NB4 (cell line): ENCODE results near the gene TCOF1.

Source experiments
- CTCF ChIP-seq: IDR thresholded peaks from one replicate; pipeline ENCODE4 v1.5.1; 2012; ENCODE audit warnings: low read depth, low read length
- MAX ChIP-seq: IDR thresholded peaks from 2 replicates; pipeline ENCODE4 v1.6.1; 2011; ENCODE audit warnings: low read depth, low read length
- MYC ChIP-seq: IDR thresholded peaks from 2 replicates; pipeline ENCODE4 v1.6.1; 2011; ENCODE audit warnings: low read depth, low read length
- POLR2A ChIP-seq: IDR thresholded peaks from 2 replicates; pipeline ENCODE4 v1.6.1; 2011; ENCODE audit warnings: mild to moderate bottlenecking; ENCODE audit not compliant: insufficient read length; ENCODE audit errors: extremely low read depth

GRCh38 chr5:150428106-150428876, 70.8 kb downstream of the TCOF1 start:
- TF ChIP-seq CTCF (no peak), MYC (no peak), POLR2A (no peak), MAX (no peak)
